Adrenal gland (tissue), 5 donors: ENCODE data around the gene SYCP1.

Experiments
- CTCF ChIP-seq, 6 experiments: fragments of 450-650 bp in 4 of 6; fragments of 200-600 bp in 2 of 6; sonication (generic) in 1 of 6; IDR thresholded peaks; 1 replicate in 5 of 6; 2 replicates in 1 of 6; pipeline versions ENCODE4 v1.5.1 to v1.8.0; 2016 to 2021; ENCODE audit warnings: antibody characterized with exemption in 6 of 6, mild to moderate bottlenecking in 2 of 6, moderate library complexity in 1 of 6
- POLR2A ChIP-seq, 2 donors: fragments of 450-650 bp; IDR thresholded peaks; one replicate each; pipeline ENCODE4 v1.6.1; 2017; ENCODE audit warnings: antibody characterized with exemption in 2 of 2, mild to moderate bottlenecking in 2 of 2, moderate library complexity in 1 of 2
- donor health status: DM: no; HTN: no; CAD: no.

GRCh38 chr1:114833421-114833820 lies 21.2 kb upstream of the SYCP1 start:
- TF ChIP-seq POLR2A (IDR thresholded peaks at IDR 0.05) (no peak), CTCF (IDR thresholded peaks at IDR 0.05) (no peak)
